Activated CD4-positive, alpha-beta T cell treated with anti-CD3 and anti-CD28 coated beads for 24 hours (primary cell): Measurements from ENCODE around the gene HOXC4.

Experiments used
- DNase-seq, 2 donors: peaks; one replicate each; pipeline ENCODE4 v3.0.0-alpha.2; 2020; ENCODE audit warnings: low read depth in 2 of 2

Gene HOXC4

GRCh38 chr12:54053751-54054741 is at the start of gene HOXC4:
HOXC4 (plus strand) TSS chr12:54053835; CDS start chr12:54053923, 88 bp downstream.
- DNase-seq: no peak

- no peak for DNase-seq
Measured at GRCh38 chr12:54004063-54004840, 49.4 kb upstream of the HOXC4 start.

GRCh38 chr12:54004841-54005530 is 48.6 kb upstream of the HOXC4 start:
- no peak for DNase-seq

- DNase-seq: no peak
Measured at GRCh38 chr12:54005531-54005852, 48.1 kb upstream of the HOXC4 start.

GRCh38 chr12:54005853-54006558 is 47.6 kb upstream of the HOXC4 start:
- peak; percentile 72 to 81 for DNase-seq

- DNase-seq: no peak
Measured at GRCh38 chr12:54006559-54007220, 46.9 kb upstream of the HOXC4 start.

GRCh38 chr12:54007538-54008259 is 45.9 kb upstream of the HOXC4 start:
- DNase-seq: no peak

- DNase-seq: no peak
Measured at GRCh38 chr12:54008260-54008552, 45.4 kb upstream of the HOXC4 start.

GRCh38 chr12:54009171-54010052 is 44.2 kb upstream of the HOXC4 start:
- DNase-seq: no peak

GRCh38 chr12:54010053-54010971 is 43.3 kb upstream of the HOXC4 start:
- no peak for DNase-seq

GRCh38 chr12:54010972-54011664 is 42.5 kb upstream of the HOXC4 start:
- DNase-seq: no peak

- no peak for DNase-seq
Measured at GRCh38 chr12:54011665-54012532, 41.7 kb upstream of the HOXC4 start.

- DNase-seq: no peak
Measured at GRCh38 chr12:54012631-54013409, 40.8 kb upstream of the HOXC4 start.

GRCh38 chr12:54014377-54015017 is 39.1 kb upstream of the HOXC4 start:
- no peak for DNase-seq
